ENCODE data around the gene PGA5.
A peak's percentile ranks its signal among the peaks of the same experiment; 100 is the strongest.
"Not testable (repeated sequence)": the region's sequence is repeated elsewhere in the genome, so short reads cannot be mapped to it uniquely, and the experiment has no call there.

Gene PGA5

GRCh38 chr11:61231585-61231984 is 9.4 kb upstream of the PGA5 start:
- DNase-seq (ENCODE audit: extremely low read depth, low read depth); H3K4me3 ChIP-seq (replicated peaks; ENCODE audit: low read depth, low read length): not testable (repeated sequence)

- H3K4me3 ChIP-seq (replicated peaks; ENCODE audit: low read depth, low read length); DNase-seq (ENCODE audit: extremely low read depth, low read depth): not testable (repeated sequence)
These were observed 8.3 kb upstream of the PGA5 start for GRCh38 chr11:61232548-61233145.

- DNase-seq (ENCODE audit: extremely low read depth, low read depth); H3K4me3 ChIP-seq (replicated peaks; ENCODE audit: low read depth, low read length): not testable (repeated sequence)
These were observed 3.8 kb upstream of the PGA5 start for GRCh38 chr11:61237130-61237529.

- not testable (repeated sequence) for DNase-seq (ENCODE audit: extremely low read depth, low read depth); H3K4me3 ChIP-seq (replicated peaks; ENCODE audit: low read depth, low read length)
These were observed 687 bp upstream of the PGA5 start for GRCh38 chr11:61240288-61240687.

- H3K4me3 ChIP-seq (replicated peaks; ENCODE audit: low read depth, low read length); DNase-seq (ENCODE audit: extremely low read depth, low read depth): not testable (repeated sequence)
These were observed 551 bp downstream of the PGA5 start for GRCh38 chr11:61241526-61241925.

- DNase-seq (ENCODE audit: extremely low read depth, low read depth); H3K4me3 ChIP-seq (replicated peaks; ENCODE audit: low read depth, low read length): not testable (repeated sequence)
These were observed 4.4 kb downstream of the PGA5 start for GRCh38 chr11:61245284-61245964.

- not testable (repeated sequence) for H3K4me3 ChIP-seq (replicated peaks; ENCODE audit: low read depth, low read length); DNase-seq (ENCODE audit: extremely low read depth, low read depth)
These were observed 7.1 kb downstream of the PGA5 start for GRCh38 chr11:61248071-61248470.

GRCh38 chr11:61249201-61249600 is 8.2 kb downstream of the PGA5 start:
- not testable (repeated sequence) for DNase-seq (ENCODE audit: extremely low read depth, low read depth); H3K4me3 ChIP-seq (replicated peaks; ENCODE audit: low read depth, low read length)

GRCh38 chr11:61250796-61251765 is 10.1 kb downstream of the PGA5 start:
- H3K4me3 ChIP-seq (replicated peaks; ENCODE audit: low read depth, low read length); DNase-seq (ENCODE audit: extremely low read depth, low read depth): not testable (repeated sequence)

GRCh38 chr11:61252332-61252731 is 11.4 kb downstream of the PGA5 start:
- H3K4me3 ChIP-seq (replicated peaks; ENCODE audit: low read depth, low read length); DNase-seq (ENCODE audit: extremely low read depth, low read depth): not testable (repeated sequence)

GRCh38 chr11:61254403-61255025 is 13.5 kb downstream of the PGA5 start:
- H3K4me3 ChIP-seq (replicated peaks; ENCODE audit: low read depth, low read length): no peak overlapping the region
- peak; percentile 81 for TF ChIP-seq CTCF (IDR thresholded peaks at IDR 0.05; ENCODE audit: low read depth, low read length, missing control alignments)
- DNase-seq (ENCODE audit: extremely low read depth, low read depth): peak; percentile 39

Data from HFF-Myc (cell line).